GM19193 (cell line): ENCODE data around the gene TUBE1.

Source experiments
- POLR2A ChIP-seq: IDR thresholded peaks from 4 replicates; pipeline ENCODE4 v1.6.1; 2011; ENCODE audit not compliant: insufficient read depth, insufficient read length; ENCODE audit errors: extremely low read depth

TUBE1 gene

DNA sequence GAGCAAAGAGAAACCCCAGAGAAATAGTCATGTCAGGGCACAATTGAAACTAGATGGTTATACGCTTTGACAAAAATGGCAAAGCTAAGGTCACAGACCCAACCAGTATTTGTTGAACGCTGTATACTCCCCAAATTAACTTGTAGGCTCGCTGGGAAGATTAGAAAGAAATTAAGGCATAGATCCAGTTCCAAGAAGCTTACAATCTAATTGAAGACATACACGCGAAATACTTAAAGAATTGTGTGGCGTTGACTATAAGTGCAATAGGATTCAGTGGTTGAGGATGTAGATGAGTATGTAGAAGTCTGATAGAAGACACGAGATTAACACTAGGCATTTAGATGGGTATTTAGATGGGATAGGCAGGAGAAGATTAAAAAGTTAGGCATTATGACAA lies 634 bp upstream of the TUBE1 start:
- TF ChIP-seq POLR2A, result no peak

DNA sequence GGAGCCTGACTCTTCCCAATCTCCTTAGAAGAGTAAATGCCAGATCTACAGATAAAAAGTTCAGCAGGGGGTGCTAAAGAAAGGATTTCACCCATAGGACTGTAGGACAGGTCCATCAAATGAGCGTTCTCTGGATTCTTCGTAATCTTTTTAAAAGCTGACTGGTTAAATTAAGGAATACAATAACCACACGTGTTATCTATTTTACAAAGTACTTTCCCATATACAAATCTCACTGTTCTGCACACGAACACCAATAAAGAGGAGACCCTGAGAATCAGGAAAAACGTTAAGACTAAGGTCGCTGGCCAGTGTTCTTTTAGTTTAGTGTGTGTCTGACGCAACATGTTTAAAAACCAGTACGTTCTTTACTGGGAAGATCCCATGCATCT lies 542 bp downstream of the TUBE1 start:
- no peak for TF ChIP-seq POLR2A

DNA sequence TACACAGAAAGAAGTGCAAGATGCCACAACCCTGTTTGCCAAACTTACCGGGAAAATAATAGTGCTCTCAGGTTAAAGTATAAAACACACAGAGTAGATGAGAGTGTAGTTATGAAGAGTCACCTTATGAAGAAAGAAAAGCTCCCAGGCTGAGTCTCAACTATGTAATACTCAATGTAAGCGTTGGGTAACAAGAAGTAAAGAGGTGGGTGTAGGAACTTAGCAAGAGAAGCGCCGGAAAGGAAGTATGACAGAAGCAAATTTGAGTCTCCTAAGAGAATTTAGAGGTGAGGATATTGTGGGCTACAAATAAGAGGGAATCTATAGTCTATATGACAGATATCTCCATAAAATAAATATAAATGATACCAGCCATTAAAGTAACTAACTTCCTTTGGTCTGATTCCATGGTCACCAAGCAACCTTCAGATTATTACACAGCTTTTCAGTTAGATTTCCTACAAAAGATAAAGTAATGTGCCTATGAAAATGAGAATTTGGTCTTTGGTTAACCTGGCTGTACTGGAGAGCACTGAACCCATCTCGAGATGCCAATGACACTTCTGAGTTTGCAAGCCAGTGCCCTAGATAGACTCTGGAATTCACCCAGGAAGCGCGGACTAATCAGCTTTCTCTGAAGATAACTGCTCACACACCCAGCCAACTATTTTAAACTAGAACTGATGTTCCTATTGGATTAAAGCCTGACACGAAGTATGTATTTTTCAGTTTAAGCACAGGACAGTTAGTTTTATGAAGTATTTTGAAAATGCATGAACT lies 1.8 kb downstream of the TUBE1 start:
- no peak for TF ChIP-seq POLR2A

DNA sequence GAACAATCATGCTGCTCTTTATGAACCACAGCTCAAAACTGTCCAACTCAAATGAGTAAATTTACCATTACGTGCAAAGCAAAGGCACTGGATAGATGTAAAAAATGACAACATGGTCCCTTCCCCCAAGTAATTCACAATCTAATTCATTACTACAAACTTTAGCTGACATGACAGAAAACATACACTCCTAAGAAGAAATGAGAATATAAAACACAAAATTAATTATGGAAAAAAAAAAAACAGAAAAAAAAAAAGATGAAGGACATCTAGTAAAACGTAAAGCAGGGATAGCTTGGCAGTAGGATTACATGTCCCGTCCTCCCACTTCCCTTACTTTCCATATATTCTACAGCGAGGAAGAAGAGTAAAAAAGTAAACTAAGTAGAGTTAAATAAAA lies 5.7 kb downstream of the TUBE1 start:
- no peak for TF ChIP-seq POLR2A

DNA sequence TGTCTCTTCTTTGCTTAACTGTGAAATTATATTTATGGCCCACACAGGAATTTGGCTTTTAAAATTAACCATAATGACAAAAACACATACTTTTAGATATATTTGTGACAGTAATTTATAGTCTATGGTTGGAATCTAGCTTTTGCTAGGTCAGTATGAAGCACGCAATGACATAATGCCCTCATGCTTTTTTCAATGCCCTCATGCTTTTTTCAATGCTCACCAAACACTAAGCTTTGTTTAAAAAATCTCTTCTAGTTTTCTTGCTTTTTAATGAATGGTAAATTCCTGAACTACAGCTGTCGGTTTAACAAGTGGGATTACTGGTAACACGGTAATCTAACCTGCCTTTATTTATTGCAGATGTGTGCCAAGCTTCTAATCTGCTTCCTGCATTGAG lies 20.7 kb downstream of the TUBE1 start:
- TF ChIP-seq POLR2A, result no peak

DNA sequence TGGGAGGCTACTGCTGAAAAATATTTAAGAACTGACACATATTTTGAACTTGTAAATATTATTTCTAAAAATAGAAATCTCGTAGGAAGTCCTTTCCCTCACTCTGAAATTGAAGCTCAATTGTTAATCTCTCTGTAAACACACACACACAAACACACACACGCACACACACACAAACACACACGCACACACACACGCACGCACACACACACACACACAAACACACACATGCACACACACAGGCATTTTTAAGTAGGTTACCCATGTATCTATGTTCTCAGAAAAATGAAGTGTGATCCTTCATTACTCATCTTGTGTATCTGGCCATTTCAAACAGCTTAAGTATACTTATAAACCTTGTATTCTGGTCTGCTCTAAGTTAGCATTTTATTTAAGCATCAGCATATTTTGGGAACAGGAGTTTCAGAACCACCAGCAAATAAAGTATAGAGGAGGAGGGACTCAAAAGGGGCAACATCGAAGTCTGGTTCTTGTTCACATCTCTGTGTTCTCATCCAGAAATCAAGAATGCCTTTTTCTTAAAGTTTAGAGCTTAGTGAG lies 21.8 kb downstream of the TUBE1 start:
- TF ChIP-seq POLR2A, result no peak

DNA sequence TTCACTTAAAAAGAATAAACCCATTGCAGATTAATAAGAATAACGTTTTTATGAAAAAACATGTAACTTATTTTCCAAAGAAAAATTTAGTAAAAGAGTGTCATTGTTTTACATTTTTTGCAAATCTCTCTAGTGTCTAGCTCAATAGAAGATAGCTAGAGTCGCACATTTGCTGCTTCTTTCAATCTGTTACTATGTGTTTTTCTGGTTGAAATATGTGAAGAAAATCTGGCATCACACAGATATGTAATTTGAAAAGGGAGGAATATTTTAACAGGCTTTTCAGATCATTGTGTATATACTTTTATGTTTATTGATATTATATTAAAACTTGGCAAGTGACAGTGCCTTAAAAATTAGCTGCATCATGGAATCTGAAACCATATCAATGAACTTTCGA lies 24.3 kb downstream of the TUBE1 start:
- TF ChIP-seq POLR2A, result no peak

DNA sequence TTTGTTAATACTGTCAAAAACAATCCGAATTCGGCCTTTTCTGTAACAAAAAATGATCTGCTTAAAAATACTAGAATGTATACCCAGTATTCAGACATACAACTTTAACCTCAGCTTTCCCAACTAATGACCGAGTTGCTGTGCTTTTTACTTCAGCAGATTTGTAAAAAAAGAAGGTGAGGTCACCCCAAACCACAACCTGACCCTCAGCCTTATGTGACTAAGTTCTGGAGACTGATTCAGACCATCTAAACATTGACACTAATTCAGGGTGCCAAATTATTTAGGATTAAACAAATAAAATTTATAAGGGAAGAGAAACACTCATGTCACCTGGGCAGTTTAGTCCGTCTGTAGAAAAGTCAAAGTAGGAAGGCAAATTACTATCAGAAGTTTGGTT lies 25.7 kb downstream of the TUBE1 start:
- no peak for TF ChIP-seq POLR2A

DNA sequence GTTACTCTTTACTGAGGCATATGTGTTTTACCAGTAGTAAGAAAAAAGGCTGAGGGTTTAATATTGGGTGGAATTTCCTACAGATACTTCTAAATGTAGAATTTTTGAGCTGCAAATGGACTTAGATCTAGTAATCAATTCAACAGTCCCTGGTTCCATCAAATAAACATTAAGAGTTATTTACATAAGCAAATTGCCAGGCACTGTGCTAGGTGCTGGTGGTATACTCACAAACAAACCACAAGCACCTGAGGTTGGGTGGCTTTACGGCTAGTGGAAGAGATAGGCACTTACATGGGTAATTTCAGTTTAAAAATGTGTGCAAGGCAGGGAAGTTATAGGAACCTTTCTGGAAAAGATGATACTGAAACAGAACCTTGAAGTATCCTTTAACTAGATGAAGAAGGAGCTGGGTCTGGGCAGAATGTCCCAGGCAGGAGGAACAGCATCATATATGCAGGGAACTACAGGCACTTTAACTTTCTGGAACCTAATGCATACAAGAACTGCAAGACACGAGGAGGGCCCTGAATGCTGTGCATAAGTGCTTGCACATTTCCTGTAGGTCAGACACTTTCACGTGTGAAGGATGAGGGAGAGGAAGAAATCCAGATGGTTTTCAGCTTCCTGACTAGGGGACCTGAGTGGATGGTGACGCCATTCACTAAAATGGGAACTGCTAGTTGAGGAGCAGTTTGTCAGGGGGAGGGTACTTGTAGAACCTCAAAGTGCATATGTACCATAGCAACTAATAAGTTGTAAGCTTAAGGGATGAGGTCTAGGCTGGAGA lies 28.8 kb downstream of the TUBE1 start:
- TF ChIP-seq POLR2A, result no peak

DNA sequence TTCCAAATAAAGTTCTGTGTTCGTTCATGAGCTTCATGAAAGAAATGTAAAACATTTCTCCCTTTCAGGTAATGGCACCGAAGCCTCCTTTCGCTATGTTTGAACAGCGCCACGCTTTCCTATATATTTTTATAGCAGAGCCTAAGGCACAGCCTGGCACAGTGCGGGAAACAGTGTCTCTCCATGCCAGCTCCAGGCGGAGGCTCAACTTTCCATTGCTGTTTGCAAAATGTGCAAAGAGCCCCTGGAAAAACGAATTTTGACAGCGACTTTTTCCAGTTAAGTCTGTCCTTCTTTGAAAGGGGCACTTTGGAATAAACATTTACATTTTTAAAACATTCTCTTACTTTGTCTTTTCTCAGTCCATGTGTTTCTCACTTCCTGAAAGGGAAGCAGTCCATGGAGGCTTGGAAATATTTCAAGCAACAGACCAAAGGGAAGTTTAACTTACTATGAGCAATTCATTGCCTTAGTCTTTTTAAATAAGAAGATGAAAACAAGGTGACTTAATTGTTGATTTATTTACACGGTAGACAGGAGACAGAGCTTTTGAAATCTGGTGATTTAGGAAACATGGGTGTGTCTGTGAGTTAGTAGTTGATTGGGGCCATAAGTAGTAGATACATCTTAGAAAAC lies 32.6 kb downstream of the TUBE1 start:
- TF ChIP-seq POLR2A, result no peak

DNA sequence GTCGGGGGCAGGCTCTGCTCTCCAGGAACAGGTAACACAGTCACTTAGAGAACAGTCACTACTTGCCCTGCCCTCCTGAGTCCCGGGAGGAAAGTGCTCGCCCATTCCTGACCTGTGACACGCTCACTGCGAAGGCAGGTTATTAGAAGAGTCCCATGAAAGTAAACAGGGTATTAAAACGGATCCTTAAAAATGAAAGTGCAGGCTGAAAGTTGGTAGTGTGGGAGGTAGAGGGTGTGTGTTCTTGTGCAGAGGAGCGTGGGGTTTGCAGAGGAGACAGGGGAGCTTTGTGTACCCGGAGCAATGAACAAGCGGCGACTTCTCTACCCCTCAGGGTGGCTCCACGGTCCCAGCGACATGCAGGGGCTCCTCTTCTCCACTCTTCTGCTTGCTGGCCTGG lies 33.3 kb downstream of the TUBE1 start, which contains the start of gene CCN6:
Gene CCN6 (plus strand): TSS at position 104 of the 400 bp plus-strand sequence. CDS start 254 bp downstream, at position 358.
- TF ChIP-seq POLR2A, result no peak

DNA sequence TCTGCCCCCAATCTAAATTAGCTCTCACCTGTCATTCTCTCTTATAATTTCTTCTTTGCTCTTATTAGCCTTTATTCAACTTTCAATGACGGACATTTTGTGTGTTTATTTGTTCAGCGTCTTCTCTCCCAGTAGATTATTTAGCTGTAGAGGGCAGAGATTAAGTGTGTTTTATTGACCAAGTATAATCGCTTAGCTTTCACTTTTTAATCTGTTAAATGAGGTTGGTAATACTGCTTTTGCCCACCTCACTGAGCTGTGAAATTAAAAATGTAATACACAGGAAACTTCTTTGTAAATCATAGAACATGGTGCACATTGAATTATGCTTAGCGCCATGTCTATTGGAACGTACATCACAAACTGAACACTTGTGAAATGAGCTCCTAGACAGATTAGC lies 36.9 kb downstream of the TUBE1 start:
- no peak for TF ChIP-seq POLR2A

DNA sequence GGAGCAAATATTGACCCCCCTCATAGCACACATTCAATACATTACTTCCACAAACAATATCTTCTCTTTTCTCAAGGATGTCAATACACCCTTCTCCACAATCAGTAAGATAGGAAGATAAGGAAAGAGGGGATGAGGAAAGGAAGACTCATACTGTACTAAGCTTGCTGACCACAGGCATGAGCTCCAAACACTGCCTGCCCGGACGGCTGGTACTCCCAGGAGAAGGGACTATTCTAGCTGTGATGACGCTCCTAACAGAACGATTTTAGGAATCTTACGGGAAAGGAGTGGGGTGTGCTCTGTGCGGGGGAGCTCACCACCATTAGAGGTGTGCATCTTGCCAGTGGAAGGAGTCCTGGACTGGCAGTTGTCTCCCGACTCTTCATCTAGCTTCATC lies 37.3 kb downstream of the TUBE1 start:
- TF ChIP-seq POLR2A, result no peak

DNA sequence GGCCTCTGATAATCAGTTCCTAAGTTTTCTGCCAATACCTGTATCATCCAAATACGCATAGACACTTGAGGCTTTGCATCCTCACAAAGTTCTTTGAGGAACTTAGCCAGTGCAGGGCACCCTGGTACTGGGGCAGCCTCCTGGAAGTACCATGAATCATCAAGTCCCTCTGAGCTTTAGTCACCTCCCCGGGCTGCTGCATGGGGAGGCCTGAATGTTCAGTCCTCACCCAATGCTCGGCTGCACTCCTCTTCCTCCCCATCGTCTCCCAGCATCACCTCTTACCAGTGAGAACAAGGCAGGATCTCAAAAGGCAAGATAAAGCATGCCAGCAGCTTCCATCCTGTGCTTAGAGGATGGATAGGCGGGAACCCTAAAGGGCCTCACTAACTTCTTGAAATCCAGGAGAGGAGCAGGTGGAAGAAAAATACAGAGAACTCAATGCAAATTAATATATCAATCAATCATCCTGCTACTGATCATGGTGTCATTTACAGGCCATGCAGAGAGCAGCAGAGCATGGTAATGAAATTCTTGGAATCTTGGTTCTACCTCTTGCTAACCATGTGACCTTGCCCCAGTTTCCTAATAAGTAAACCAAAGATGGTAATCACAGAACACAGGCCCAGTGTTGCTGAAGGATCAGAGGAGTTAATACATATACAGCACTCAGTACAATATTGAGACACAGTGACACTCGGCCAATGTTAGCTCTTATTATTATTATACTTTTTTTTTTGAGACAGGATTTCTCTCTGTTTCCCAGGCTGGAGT lies 38.1 kb downstream of the TUBE1 start:
- no peak for TF ChIP-seq POLR2A
